IgD-negative memory B cell (primary cell): ENCODE data around the gene DAW1. TPM values are rescaled to one million over a fixed set of nuclear protein-coding genes. Genes with fewer than 3 reads are reported as not detected.
"Not testable (repeated sequence)": the region's sequence is repeated elsewhere in the genome, so short reads cannot be mapped to it uniquely, and the experiment has no call there.

Experiments used
- H3K27ac Mint-ChIP-seq, 3 donors: one replicate each; pipeline ENCODE4 v1.8.0; 2020 to 2022; ENCODE audit warnings: mild to moderate bottlenecking in 3 of 3, mixed read lengths in 3 of 3, moderate library complexity in 1 of 3
- H3K27me3 Mint-ChIP-seq: one replicate; pipeline ENCODE4 v1.8.0; 2021; ENCODE audit warnings: mixed read lengths
- H3K36me3 Mint-ChIP-seq: one replicate; pipeline ENCODE4 v1.8.0; 2020; ENCODE audit warnings: mild to moderate bottlenecking, mixed read lengths
- H3K4me1 Mint-ChIP-seq, 3 donors: one replicate each; pipeline ENCODE4 v1.8.0; 2020 to 2022; ENCODE audit warnings: mixed read lengths in 3 of 3, mild to moderate bottlenecking in 1 of 3
- H3K4me3 Mint-ChIP-seq, 4 donors: one replicate each; pipeline ENCODE4 v1.8.0; 2020 to 2022; ENCODE audit warnings: mild to moderate bottlenecking in 4 of 4, mixed read lengths in 4 of 4, moderate library complexity in 3 of 4
- H3K9me3 Mint-ChIP-seq, 3 donors: one replicate each; pipeline ENCODE4 v1.8.0; 2020 to 2021; ENCODE audit warnings: mixed read lengths in 3 of 3, mild to moderate bottlenecking in 1 of 3
- polyA plus RNA-seq: library from polyadenylated mRNA; unstranded; fragments of 300-500 nt; fragmentation: Illumina TruSeq; gene quantifications from one replicate; pipeline ENCODE4 v1.2.3, GENCODE V29; 2021

The DAW1 gene
- polyA plus RNA-seq, 1 donor from 2014 or later, result not detected

- H3K27ac Mint-ChIP-seq, result no peak overlapping the region
- H3K36me3 Mint-ChIP-seq, result no peaks in the 10 kb centered on the region
- no peaks in the 10 kb centered on the region for H3K4me1 Mint-ChIP-seq
- H3K9me3 Mint-ChIP-seq, result peaks cover 4 to 13% (median 9%) of the 10 kb centered on the region in 3 donors
- H3K27me3 Mint-ChIP-seq, result no peaks in the 10 kb centered on the region
- no peak overlapping the region for H3K4me3 Mint-ChIP-seq
Observed at GRCh38 chr2:227932403-227932802, 61.0 kb downstream of the DAW1 start.

DNA sequence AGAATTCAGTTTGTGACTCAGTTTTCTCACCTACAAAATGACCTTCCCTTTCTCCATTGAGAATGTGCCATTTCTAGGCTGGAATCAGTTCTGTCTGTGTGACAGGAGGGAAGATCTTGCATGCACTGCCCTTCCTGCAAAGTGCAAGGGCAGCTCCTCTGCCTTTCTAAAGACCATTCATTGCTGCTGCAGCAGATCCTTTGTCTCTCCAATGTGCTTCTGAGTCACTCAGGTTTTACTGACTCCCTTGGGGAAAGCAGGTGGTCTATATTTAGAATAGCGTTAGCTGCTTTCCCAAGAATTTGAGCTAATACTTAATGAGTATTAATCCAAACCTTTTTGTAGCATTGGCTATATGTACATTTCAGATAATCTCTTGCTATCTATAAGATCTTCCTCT lies 62.5 kb downstream of the DAW1 start:
- no peak overlapping the region for H3K4me3 Mint-ChIP-seq
- H3K9me3 Mint-ChIP-seq, result peaks cover 1 to 13% (median 4%) of the 10 kb centered on the region in 3 donors
- H3K27ac Mint-ChIP-seq, result no peak overlapping the region
- no peaks in the 10 kb centered on the region for H3K36me3 Mint-ChIP-seq
- H3K27me3 Mint-ChIP-seq, result peaks cover 3% of the 10 kb centered on the region
- H3K4me1 Mint-ChIP-seq, result no peaks in the 10 kb centered on the region

GRCh38 chr2:227936249-227936648 lies 64.8 kb downstream of the DAW1 start:
- H3K4me3 Mint-ChIP-seq, H3K27me3 Mint-ChIP-seq, H3K27ac Mint-ChIP-seq, H3K36me3 Mint-ChIP-seq, H3K4me1 Mint-ChIP-seq: not testable (repeated sequence)
- peaks cover 0 to 11% (median 4%) of the 10 kb centered on the region in 3 donors for H3K9me3 Mint-ChIP-seq

- no peak overlapping the region for H3K27ac Mint-ChIP-seq
- no peaks in the 10 kb centered on the region for H3K36me3 Mint-ChIP-seq
- peaks cover 4% of the 10 kb centered on the region for H3K27me3 Mint-ChIP-seq
- H3K4me3 Mint-ChIP-seq, result no peak overlapping the region
- H3K4me1 Mint-ChIP-seq, result peaks cover 0 to 1% (median 0%) of the 10 kb centered on the region in 3 donors
- H3K9me3 Mint-ChIP-seq, result peaks cover 0 to 9% (median 4%) of the 10 kb centered on the region in 3 donors
Observed at GRCh38 chr2:227939271-227940027, 68.0 kb downstream of the DAW1 start.

GRCh38 chr2:227942021-227942420 lies 70.6 kb downstream of the DAW1 start:
- H3K36me3 Mint-ChIP-seq, result no peaks in the 10 kb centered on the region
- H3K9me3 Mint-ChIP-seq, result peaks cover 0 to 7% (median 3%) of the 10 kb centered on the region in 3 donors
- peaks cover 4% of the 10 kb centered on the region for H3K27me3 Mint-ChIP-seq
- H3K27ac Mint-ChIP-seq, result no peak overlapping the region
- H3K4me1 Mint-ChIP-seq, result peaks cover 0 to 1% (median 0%) of the 10 kb centered on the region in 3 donors
- H3K4me3 Mint-ChIP-seq, result no peak overlapping the region

DNA sequence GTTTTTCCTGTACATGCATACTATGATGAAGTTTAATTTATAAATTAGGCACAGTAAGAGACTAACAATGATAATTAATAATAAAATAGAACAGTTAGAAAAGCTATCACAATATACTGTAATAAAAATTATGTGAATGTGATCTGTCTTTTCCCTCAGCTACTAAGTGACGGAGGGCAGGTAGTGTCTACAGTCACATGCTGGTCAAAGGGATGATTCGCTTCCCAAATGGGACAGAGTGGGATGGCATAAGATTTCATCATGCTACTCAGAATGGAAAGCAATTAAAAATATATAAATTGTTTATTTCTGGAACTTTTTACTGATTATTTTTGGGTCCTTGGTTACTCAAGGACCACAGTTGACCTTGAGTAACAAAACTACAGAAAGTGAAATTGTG lies 71.5 kb downstream of the DAW1 start:
- peaks cover 0 to 7% (median 3%) of the 10 kb centered on the region in 3 donors for H3K9me3 Mint-ChIP-seq
- H3K27ac Mint-ChIP-seq, result no peak overlapping the region
- no peaks in the 10 kb centered on the region for H3K36me3 Mint-ChIP-seq
- peaks cover 1% of the 10 kb centered on the region for H3K27me3 Mint-ChIP-seq
- no peak overlapping the region for H3K4me3 Mint-ChIP-seq
- peaks cover 0 to 1% (median 0%) of the 10 kb centered on the region in 3 donors for H3K4me1 Mint-ChIP-seq

- H3K36me3 Mint-ChIP-seq, result no peaks in the 10 kb centered on the region
- no peak overlapping the region for H3K27ac Mint-ChIP-seq
- no peak overlapping the region for H3K4me3 Mint-ChIP-seq
- H3K27me3 Mint-ChIP-seq, result no peaks in the 10 kb centered on the region
- peaks cover 0 to 7% (median 4%) of the 10 kb centered on the region in 3 donors for H3K9me3 Mint-ChIP-seq
- no peaks in the 10 kb centered on the region for H3K4me1 Mint-ChIP-seq
Observed at GRCh38 chr2:227960317-227960716, 88.9 kb downstream of the DAW1 start.

DNA sequence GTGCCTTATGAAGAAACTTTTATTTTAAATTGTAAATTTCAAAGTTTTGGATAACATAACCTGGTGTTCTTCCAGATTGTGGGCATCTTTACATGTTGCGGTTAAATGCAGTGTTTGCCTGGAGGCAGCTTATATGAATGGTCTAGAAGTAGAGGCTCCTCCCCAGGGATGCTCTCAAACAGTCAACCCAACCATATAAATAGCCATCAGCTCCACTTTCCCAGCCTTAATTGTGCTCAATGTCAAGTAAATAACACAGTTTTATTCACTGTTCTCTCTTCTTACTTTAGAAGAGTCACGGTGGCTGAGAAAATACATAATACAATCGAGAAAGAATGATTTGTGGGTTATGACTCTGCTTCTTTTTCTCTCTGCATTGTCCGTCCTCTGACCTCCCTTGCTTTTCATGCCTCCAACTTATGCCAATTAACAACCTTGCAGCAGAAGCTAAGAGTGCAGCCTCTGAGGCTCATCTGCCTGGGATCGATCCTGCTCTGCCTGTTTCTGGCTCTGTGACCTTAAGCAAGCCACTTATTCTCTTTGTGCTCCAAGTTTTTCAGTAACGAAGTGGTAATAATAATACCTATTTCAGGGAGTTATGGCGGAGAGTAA lies 100.3 kb downstream of the DAW1 start:
- Mint-ChIP-seq H3K27me3 (peaks cover 3% of the 10 kb centered on the region), H3K4me3 (no peak overlapping the region), H3K9me3 (peaks cover 0 to 3% (median 0%) of the 10 kb centered on the region in 3 donors), H3K4me1 (no peaks in the 10 kb centered on the region), H3K36me3 (no peaks in the 10 kb centered on the region), H3K27ac (no peak overlapping the region)

DNA sequence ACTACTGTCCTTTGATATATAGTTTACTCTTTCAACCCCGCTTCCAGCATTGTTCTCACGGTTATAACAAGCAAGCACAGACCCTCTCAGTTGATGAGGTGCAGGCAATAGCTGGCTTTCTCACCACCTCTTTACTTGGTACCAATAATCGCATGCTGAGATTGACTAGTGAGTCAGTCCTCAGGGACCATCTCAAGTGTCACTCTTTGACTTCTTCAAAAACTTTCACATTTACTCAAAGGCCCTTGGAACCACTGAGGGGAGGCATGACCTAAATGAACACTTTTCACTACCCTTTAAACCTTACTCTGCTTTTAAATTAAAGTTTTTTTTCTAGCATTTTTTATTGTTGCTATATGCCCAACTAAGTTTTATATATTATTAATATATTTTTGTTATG lies 101.8 kb downstream of the DAW1 start:
- Mint-ChIP-seq H3K4me3 (no peak overlapping the region), H3K27ac (no peak overlapping the region), H3K36me3 (no peaks in the 10 kb centered on the region), H3K27me3 (peaks cover 5% of the 10 kb centered on the region), H3K9me3 (peaks cover 0 to under 1% (median 0%) of the 10 kb centered on the region in 3 donors), H3K4me1 (no peaks in the 10 kb centered on the region)

Other genes with a start within 250 kb of the DAW1 start
- gene SCYGR5, start 204.8 kb upstream of the DAW1 start, polyA plus RNA-seq, result not detected
- gene SLC19A3, start 153.6 kb upstream of the DAW1 start, polyA plus RNA-seq, result not detected
- gene SCYGR6, start 146.9 kb upstream of the DAW1 start, polyA plus RNA-seq, result not detected
- gene SCYGR7, start 143.3 kb upstream of the DAW1 start, polyA plus RNA-seq, result not detected
- not detected for gene SCYGR8, start 125.7 kb upstream of the DAW1 start, polyA plus RNA-seq
- gene CCL20, start 57.8 kb upstream of the DAW1 start, polyA plus RNA-seq, result not detected